GM12878 (cell line): ENCODE results near the gene POLR2F. TPM values are rescaled to one million over a fixed set of nuclear protein-coding genes. Genes with fewer than 3 reads are reported as not detected.

Experiments
- ATAC-seq: fragments of 200-7000 bp; cut with Tn5 transposase; 3 replicates; pipeline ENCODE4 v1.9.1; 2020; ENCODE audit warnings: mild to moderate bottlenecking, moderate library complexity
- BruUV-seq: library from RNA; stranded (reverse); fragments of 400-500 nt; replicated peaks from 2 replicates; lab custom pipeline; 2021; lab: Mats Ljungman, UMichigan
- CTCF ChIA-PET: fragments of 300-600 bp; sonication (Branson Sonifier 250); formaldehyde crosslinking; extraction: SDS; loops from one replicate; lab custom pipeline; 2021; ENCODE audit warnings: inconsistent platforms; lab: Yijun Ruan, JAX
- POLR2A ChIA-PET: fragments of 350-600 bp; formaldehyde crosslinking; extraction: SDS; loops from one replicate; lab custom pipeline; 2021; ENCODE audit warnings: inconsistent platforms; lab: Charles Lee
- RAD21 ChIA-PET: fragments of 300-600 bp; sonication (Branson Sonifier 250); formaldehyde crosslinking; loops from one replicate; lab custom pipeline; 2023; ENCODE audit warnings: antibody characterized with exemption; ENCODE audit not compliant: unreplicated experiment; lab: Charles Lee
- SMC1A ChIA-PET: fragments of 300-600 bp; sonication (Branson Sonifier 250); formaldehyde crosslinking; loops from one replicate; lab custom pipeline; 2023; ENCODE audit not compliant: unreplicated experiment, uncharacterized antibody; lab: Charles Lee
- DNase-seq: peaks from one replicate; pipeline ENCODE4 v3.0.0-alpha.2; 2011; ENCODE audit warnings: low read depth, low spot score
- FAIRE-seq: peaks from 3 replicates; lab custom pipeline; 2011; peaks lifted over from hg19 to GRCh38; lab: Jason Lieb, UNC
- H2AFZ ChIP-seq: 2 replicates; pipeline ENCODE4 v1.6.0; 2011; ENCODE audit warnings: low read depth, low read length, control low read depth; ENCODE audit not compliant: control insufficient read depth
- H3K27ac ChIP-seq: 2 replicates; pipeline ENCODE4 v1.5.1; 2011; ENCODE audit warnings: control low read depth; ENCODE audit not compliant: control insufficient read depth, insufficient read depth
- H3K27me3 ChIP-seq, 2 experiments: replicated peaks in 1 of 2; 2 replicates each; pipeline versions ENCODE4 v1.6.0 to v1.6.1; 2011; ENCODE audit warnings: low read length in 1 of 2; ENCODE audit not compliant: control insufficient read depth in 2 of 2, insufficient read depth in 2 of 2
- H3K36me3 ChIP-seq, 2 experiments: 2 replicates each; pipeline ENCODE4 v1.5.1; 2011; ENCODE audit warnings: low read length in 1 of 2; ENCODE audit not compliant: control insufficient read depth in 2 of 2, insufficient read depth in 2 of 2
- H3K4me1 ChIP-seq: 2 replicates; pipeline ENCODE4 v1.6.1; 2011; ENCODE audit warnings: mild to moderate bottlenecking, low read length, moderate library complexity, mixed read lengths; ENCODE audit not compliant: control insufficient read depth, insufficient read depth
- H3K4me2 ChIP-seq: 2 replicates; pipeline ENCODE4 v1.6.0; 2011; ENCODE audit warnings: control low read depth; ENCODE audit not compliant: control insufficient read depth, insufficient read depth
- H3K4me3 ChIP-seq: fragments of 200-600 bp; sonication (generic); 2 replicates; pipeline ENCODE4 v1.5.1; 2016
- H3K79me2 ChIP-seq: 2 replicates; pipeline ENCODE4 v1.6.0; 2011; ENCODE audit warnings: low read length; ENCODE audit not compliant: control insufficient read depth, insufficient read depth
- H3K9ac ChIP-seq: 2 replicates; pipeline ENCODE4 v1.8.0; 2011; ENCODE audit warnings: low read length, control low read depth, mixed read lengths; ENCODE audit not compliant: control insufficient read depth, insufficient read depth
- H3K9me3 ChIP-seq: replicated peaks from 3 replicates; pipeline ENCODE4 v1.5.1; 2011; ENCODE audit warnings: mild to moderate bottlenecking, low read length; ENCODE audit not compliant: control insufficient read depth, insufficient read depth
- H4K20me1 ChIP-seq: 2 replicates; pipeline ENCODE4 v1.6.0; 2011; ENCODE audit not compliant: control insufficient read depth, insufficient read depth
- ASH2L ChIP-seq: fragments of 300-600, 200-600 bp; sonication (generic); IDR thresholded peaks from 2 replicates; pipeline ENCODE4 v1.6.1; 2017; ENCODE audit warnings: low read depth, mild to moderate bottlenecking, borderline replicate concordance
- HDAC2 ChIP-seq: fragments of 200-600 bp; sonication (generic); IDR thresholded peaks from 2 replicates; pipeline ENCODE4 v1.6.1; 2017
- IKZF2 ChIP-seq, 2 experiments: fragments of 450-650 bp; IDR thresholded peaks; 2 replicates each; pipeline ENCODE4 v1.6.1; 2017; ENCODE audit warnings: mild to moderate bottlenecking in 2 of 2, moderate library complexity in 2 of 2
- MEF2A ChIP-seq: IDR thresholded peaks from 2 replicates; pipeline ENCODE4 v1.6.1; 2011; ENCODE audit warnings: low read depth, mild to moderate bottlenecking, low read length, moderate library complexity; ENCODE audit not compliant: insufficient read depth
- MTA2 ChIP-seq: fragments of 450-650 bp; IDR thresholded peaks from 2 replicates; pipeline ENCODE4 v1.6.1; 2016; ENCODE audit warnings: low read depth, mild to moderate bottlenecking, moderate library complexity
- PAX8 ChIP-seq: fragments of 450-650 bp; IDR thresholded peaks from 2 replicates; pipeline ENCODE4 v1.6.1; 2017; ENCODE audit warnings: mild to moderate bottlenecking, moderate library complexity
- RBBP5 ChIP-seq: fragments of 200-600 bp; sonication (generic); conservative IDR thresholded peaks from 2 replicates; pipeline ENCODE4 v1.6.1; 2016
- SRF ChIP-seq, 2 experiments: IDR thresholded peaks; 2 replicates each; pipeline ENCODE4 v1.6.1; 2011; ENCODE audit warnings: low read depth in 2 of 2, low read length in 2 of 2, mild to moderate bottlenecking in 1 of 2, moderate library complexity in 1 of 2
- WGBS: methylation state at CpG from one replicate; pipeline ENCODE4 v1.1.6; 2016; ENCODE audit warnings: low lambda C conversion rate; ENCODE audit not compliant: insufficient replicate concordance, insufficient coverage; ENCODE audit errors: missing lambda C conversion rate; 5-methylcytosine and 5-hydroxymethylcytosine counted together
- in situ Hi-C: fragments of 300-500 bp; cut with MboI; formaldehyde crosslinking; loops from 9 replicates; pipeline ENCODE4 v1.14.3; 2018; ENCODE audit warnings: mixed read lengths
- intact Hi-C: fragments of 100-400 bp; cut with micrococcal nuclease; formaldehyde crosslinking; loops from one replicate; pipeline ENCODE4 v1.14.2; 2022; ENCODE audit not compliant: unreplicated experiment
- polyA plus RNA-seq, 11 experiments: library from polyadenylated mRNA; depleted of rRNA in 4 of 11; unstranded in 6 of 11; stranded (reverse) in 5 of 11; fragments of >200 nt; fragmentation: Nextera tagmentation in 4 of 11; fragmentation: Illumina TruSeq in 1 of 11; extraction: Ambion mirVana in 4 of 11; extraction: Trizol in 1 of 11; gene quantifications; 1 replicate in 1 of 11; 2 replicates in 10 of 11; pipeline versions ENCODE4 v1.2.1 to v1.2.3, GENCODE V29; 2011 to 2016; ENCODE audit warnings: inconsistent platforms in 2 of 11, missing spikeins in 2 of 11, low read depth in 1 of 11
- total RNA-seq, 4 experiments: library from RNA; depleted of rRNA in 3 of 4; stranded (reverse); fragments of >200 nt in 3 of 4; fragmentation: Illumina TruSeq in 1 of 4; extraction: Trizol in 1 of 4; gene quantifications; 2 replicates each; pipeline versions ENCODE4 v1.2.1 to v1.2.3, GENCODE V29; 2013 to 2021
- TF ChIP-seq, protein P1 (sequence below): fragments of 450-650 bp; formaldehyde crosslinking; IDR thresholded peaks from 2 replicates; pipeline ENCODE4 v1.5.0; 2022; ENCODE audit warnings: mild to moderate bottlenecking, missing genetic modification characterization
- TF ChIP-seq, protein P2 (sequence below): fragments of 450-650 bp; IDR thresholded peaks from 2 replicates; pipeline ENCODE4 v1.6.1; 2018; ENCODE audit warnings: borderline replicate concordance, mild to moderate bottlenecking; ENCODE audit not compliant: partially characterized antibody

The POLR2F gene
- total and polyA plus RNA-seq, 10 of the 15 experiments (the other 5 are each of a cell fraction or from before 2014, with no cell fraction given): 71.9 to 218 (median 100.0) TPM

DNA sequence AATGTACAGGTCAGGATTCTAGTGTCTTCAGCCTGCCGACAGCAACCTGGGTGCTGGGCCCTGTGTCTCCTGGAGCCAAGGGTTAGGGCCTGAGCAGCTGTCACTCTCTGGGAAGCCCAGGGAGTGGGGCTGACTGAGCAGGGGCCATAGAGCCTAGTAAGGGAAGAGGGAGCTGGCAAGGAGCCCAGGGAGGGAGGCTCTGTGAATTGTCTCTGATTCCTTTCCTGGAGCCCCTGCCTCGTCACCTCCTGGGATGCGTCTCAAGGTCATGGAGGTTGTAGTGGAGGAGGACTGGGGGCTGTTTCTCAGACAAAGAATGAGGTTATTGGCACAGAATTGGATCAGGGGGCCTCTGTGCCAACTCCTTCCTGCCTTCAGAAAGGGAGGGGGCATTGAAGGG, 19.0 kb downstream of the POLR2F start:
- Histone ChIP-seq H3K4me1 (no peaks in the 10 kb centered on the region), H3K27me3 (no peaks in the 10 kb centered on the region), H3K9ac (no peak overlapping the region), H4K20me1 (no peaks in the 10 kb centered on the region), H3K4me3 (no peak overlapping the region), H2AFZ (no peak overlapping the region), H3K27ac (no peak overlapping the region), H3K9me3 (no peaks in the 10 kb centered on the region), H3K79me2 (no peaks in the 10 kb centered on the region), H3K4me2 (no peak overlapping the region), H3K36me3 (peaks cover 3 to 6% of the 10 kb centered on the region in 2 experiments; a peak in 3 of 4 replicates)
- intact Hi-C loops: no loop called here
- DNase-seq: no peak
- ChIA-PET CTCF (interaction anchor here (1.5 kb wide), 1 partner anchor 155 kb away, joined by 5 read pairs; no protein-coding TSS in a partner anchor), SMC1A (no interaction called here), RAD21 (no interaction called here), POLR2A (interaction anchor here (1.2 kb wide), 1 partner anchor 120 kb away, joined by 3 read pairs; no protein-coding TSS in a partner anchor)
- no TSS peak for BruUV-seq
- WGBS: 95% methylated on average over 3 of the region's 3 CpGs
- TF ChIP-seq, protein P1, sequence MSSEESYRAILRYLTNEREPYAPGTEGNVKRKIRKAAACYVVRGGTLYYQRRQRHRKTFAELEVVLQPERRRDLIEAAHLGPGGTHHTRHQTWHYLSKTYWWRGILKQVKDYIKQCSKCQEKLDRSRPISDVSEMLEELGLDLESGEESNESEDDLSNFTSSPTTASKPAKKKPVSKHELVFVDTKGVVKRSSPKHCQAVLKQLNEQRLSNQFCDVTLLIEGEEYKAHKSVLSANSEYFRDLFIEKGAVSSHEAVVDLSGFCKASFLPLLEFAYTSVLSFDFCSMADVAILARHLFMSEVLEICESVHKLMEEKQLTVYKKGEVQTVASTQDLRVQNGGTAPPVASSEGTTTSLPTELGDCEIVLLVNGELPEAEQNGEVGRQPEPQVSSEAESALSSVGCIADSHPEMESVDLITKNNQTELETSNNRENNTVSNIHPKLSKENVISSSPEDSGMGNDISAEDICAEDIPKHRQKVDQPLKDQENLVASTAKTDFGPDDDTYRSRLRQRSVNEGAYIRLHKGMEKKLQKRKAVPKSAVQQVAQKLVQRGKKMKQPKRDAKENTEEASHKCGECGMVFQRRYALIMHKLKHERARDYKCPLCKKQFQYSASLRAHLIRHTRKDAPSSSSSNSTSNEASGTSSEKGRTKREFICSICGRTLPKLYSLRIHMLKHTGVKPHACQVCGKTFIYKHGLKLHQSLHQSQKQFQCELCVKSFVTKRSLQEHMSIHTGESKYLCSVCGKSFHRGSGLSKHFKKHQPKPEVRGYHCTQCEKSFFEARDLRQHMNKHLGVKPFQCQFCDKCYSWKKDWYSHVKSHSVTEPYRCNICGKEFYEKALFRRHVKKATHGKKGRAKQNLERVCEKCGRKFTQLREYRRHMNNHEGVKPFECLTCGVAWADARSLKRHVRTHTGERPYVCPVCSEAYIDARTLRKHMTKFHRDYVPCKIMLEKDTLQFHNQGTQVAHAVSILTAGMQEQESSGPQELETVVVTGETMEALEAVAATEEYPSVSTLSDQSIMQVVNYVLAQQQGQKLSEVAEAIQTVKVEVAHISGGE: no peak
- TF ChIP-seq RBBP5: no peak
- TF ChIP-seq, protein P2, sequence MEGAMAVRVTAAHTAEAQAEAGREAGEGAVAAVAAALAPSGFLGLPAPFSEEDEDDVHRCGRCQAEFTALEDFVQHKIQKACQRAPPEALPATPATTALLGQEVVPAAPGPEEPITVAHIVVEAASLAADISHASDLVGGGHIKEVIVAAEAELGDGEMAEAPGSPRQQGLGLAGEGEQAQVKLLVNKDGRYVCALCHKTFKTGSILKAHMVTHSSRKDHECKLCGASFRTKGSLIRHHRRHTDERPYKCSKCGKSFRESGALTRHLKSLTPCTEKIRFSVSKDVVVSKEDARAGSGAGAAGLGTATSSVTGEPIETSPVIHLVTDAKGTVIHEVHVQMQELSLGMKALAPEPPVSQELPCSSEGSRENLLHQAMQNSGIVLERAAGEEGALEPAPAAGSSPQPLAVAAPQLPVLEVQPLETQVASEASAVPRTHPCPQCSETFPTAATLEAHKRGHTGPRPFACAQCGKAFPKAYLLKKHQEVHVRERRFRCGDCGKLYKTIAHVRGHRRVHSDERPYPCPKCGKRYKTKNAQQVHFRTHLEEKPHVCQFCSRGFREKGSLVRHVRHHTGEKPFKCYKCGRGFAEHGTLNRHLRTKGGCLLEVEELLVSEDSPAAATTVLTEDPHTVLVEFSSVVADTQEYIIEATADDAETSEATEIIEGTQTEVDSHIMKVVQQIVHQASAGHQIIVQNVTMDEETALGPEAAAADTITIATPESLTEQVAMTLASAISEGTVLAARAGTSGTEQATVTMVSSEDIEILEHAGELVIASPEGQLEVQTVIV: no peak
- TF ChIP-seq MEF2A: no peak
- no peak for TF ChIP-seq PAX8
- no peak for TF ChIP-seq ASH2L
- TF ChIP-seq SRF (IDR thresholded peaks at IDR 0.05; ENCODE audit: low read depth in 2 of 2, low read length in 2 of 2): no peak
- no peak for TF ChIP-seq IKZF2 (IDR thresholded peaks at IDR 0.05)
- TF ChIP-seq MTA2: no peak
- no peak for TF ChIP-seq HDAC2
- in situ Hi-C loops: no loop called here
- ATAC-seq: no peak
- no peak for FAIRE-seq
